Amygdala (tissue), 56 donors: ENCODE data around the gene NCF4.
A peak's percentile ranks its signal among the peaks of the same experiment; 100 is the strongest.

Experiments
- DNase-seq, 56 donors: peaks; one replicate each; lab custom pipeline; 2025; lab: John Stamatoyannopoulos, UW

NCF4 gene

DNA sequence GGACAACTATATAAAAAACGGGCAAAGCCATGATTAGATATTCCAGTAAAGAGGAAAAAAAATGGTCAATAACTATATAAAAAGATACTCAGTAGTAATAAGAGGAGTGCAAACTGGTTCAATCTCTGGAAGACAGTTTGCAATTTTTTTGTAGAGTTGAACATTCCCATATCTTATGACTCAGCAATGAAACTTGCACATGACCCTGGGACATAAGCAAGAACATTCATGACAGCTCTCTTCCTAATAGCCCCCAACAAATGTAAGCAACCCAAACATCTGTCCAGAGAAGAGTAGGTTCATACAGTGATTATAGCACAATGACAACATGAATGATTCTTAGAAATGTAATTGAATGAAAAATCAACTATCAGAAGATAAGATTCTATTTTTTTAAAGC is 30.8 kb downstream of the NCF4 start:
- DNase-seq = no peak

DNA sequence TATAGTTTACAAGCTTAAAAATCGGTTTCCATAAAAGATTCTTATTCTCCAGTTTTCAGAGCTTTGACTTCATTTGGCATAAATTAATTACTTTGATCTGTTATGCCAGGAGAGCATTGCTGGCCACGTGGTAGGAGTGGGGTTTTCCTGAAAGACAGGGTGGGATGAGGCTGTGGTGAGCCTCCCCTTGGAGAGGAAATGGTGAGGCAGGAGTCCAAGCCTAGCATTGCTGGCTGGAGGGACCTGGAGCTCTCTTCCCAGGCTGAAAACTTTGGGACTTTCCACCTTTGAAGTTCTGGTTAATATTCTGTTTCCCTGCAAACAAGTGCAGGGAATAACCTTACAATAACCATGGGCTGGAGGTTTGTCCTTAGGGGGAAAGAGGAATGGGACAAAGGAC is 31.5 kb downstream of the NCF4 start:
- no peak for DNase-seq

DNA sequence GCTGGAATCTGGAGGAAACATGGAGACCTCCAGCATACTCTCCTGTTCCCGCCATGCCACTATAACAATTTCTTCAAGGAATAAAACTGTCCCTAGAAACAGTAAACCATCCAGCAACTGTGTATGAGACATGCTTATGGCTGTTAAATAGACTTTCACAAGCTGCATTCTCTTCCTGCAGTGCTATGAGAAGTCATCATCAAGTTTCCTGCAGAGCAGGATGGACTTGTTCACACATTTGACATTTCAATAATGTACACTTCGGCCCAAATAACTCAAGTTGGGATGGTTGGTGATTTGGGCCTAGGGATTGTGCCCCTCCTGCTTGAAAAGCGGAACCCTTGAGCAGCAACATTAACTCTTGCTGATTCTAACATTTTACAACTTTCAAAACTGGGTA is 32.5 kb downstream of the NCF4 start:
- no peak for DNase-seq

DNA sequence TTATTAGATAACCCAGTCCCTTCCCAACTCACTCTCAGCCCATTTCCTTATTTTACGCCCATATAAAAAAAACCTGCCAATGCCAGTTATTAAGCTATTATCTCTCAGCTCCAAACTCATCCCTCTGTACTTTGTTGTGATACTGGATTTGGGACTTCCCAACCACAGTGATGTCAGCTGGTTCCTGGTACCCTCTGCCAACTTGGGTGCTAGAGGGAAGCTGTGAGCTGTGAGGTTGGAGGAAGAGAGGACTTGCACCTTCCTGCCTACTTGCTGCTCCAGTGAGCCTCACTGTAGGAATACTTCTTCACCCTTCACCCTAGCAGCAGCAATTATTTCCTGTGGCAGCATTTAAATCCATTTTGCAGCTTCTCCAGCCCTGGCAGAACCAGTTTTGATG is 33.5 kb downstream of the NCF4 start:
- no peak for DNase-seq

DNA sequence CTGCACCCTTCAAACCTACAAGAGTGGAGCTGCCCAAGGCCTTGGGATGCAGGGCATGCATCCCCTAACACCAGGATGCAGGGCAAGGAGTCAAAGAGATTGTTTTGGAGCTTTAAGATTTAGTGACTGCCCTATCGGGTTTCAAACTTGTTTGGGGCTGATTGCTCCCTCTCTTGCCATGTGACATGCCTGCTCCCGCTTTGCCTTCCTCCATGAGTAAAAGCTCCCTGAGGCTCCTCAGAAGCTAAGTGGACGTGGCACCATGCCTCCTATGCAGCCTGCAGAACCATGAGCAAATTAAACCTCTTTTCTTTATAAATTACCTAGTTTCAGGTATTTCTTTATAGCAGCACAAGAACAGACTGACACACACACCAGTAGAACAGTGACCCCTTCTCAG is 36.8 kb downstream of the NCF4 start:
- no peak for DNase-seq

DNA sequence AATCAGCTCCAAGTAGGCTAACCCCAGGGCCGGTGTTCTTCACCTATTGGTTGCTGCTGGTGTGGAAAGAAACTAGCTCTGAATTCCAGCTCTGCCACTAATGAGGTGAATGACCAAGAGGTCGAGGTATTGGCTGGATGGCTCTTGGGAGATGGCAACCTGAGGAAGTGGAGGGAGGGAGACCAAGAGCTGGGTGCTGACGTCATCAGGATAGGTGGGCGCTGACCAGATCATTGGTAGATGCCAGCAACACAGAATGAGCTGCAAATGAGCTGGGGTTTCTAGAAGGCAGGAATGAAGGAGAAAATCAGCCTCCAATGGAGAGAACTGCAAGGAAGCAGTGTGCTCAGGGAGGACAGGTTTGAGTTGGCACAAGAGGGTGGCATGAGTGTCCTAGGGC is 37.9 kb downstream of the NCF4 start:
- no peak for DNase-seq

DNA sequence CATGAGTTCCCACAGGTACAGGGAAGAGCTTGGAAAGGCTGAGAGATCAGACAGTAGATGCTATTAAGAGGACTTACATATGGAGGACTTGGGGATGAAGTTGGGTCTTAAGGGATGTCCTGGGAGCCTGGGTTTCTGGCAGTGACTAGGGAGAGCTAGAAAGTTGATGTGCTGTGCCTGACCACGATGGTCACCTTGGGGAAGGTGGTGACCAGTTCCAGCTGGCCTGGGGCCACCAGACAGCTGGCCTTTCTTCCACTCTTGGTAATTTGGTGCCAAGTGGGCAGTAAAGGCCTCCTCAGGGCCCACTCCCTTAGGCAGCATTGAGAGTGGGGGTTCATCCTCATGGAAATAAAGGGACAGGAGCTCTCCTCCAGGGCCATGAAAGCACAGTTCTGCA is 38.7 kb downstream of the NCF4 start:
- DNase-seq = no peak

DNA sequence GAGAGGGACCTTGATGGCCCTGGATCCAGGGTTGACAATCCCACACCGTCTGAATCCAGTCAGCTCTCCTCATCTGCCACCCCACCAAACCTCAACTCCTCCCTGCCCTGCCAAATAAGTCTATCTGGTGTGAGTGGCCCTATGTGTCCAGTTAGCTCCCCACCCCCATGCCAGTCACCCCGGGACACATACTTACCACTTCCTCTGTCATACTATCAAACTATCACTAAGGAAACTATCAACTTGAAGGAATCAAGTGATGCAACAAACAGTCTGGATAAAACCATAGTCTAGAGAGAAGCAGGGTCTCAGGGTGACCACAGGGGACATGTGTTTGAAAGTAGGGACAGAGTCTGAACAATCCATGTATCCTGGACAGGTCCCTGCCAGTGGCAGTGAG is 39.4 kb downstream of the NCF4 start:
- DNase-seq = no peak

DNA sequence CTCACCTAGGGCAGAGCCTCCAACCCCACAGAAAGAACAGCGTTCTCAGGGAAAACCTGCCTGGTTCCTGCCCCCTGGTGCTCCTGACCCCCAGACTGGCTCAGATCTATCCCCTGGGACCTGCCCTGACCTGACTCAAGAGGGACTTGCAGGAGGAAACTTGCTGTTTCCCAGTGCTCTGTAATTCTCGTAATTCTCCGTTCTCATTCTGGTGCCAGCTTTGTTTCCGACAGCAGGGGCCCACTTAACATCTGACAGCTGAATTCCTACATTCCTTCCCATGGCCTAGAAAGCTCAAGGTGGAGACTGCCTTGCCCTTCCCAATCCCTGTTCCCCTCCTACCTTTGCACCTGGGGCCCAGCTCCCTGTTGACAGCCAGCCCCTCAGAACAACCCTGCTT is 40.1 kb downstream of the NCF4 start:
- no peak for DNase-seq

DNA sequence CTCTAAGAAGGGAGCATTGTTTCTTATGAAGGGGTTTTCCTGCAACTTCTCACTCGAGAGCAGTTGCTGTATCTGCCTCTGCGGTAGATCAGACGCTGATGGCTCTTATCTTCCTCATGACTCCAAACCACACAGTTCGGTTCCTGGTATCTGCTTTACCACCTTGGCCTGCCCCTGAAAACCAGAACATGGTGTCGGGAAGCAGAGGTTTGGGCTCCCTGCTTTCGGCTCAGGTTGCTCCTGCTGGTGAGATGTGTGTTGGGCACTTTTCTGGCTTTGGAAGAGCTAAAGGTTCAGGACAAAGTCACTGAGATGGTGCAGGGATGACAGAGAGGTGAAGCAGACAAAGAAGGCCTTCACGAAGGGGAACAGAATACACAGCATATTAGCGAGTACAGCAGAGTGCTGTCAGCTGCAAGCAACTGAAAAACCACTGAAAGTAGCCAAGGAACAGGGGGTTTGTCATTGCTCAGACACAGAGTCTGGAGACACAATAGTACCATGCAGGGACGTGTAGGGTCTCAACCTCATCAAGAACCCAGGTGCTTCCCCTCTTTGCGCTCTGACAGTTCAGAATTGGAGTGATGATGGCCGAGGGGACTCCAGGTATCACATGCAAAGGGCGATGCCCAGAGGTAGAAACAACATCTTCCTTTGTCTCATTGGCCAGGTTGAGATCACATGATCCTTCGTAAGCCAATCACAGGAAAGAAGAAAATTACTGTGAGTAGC is 40.8 kb downstream of the NCF4 start:
- DNase-seq = no peak

DNA sequence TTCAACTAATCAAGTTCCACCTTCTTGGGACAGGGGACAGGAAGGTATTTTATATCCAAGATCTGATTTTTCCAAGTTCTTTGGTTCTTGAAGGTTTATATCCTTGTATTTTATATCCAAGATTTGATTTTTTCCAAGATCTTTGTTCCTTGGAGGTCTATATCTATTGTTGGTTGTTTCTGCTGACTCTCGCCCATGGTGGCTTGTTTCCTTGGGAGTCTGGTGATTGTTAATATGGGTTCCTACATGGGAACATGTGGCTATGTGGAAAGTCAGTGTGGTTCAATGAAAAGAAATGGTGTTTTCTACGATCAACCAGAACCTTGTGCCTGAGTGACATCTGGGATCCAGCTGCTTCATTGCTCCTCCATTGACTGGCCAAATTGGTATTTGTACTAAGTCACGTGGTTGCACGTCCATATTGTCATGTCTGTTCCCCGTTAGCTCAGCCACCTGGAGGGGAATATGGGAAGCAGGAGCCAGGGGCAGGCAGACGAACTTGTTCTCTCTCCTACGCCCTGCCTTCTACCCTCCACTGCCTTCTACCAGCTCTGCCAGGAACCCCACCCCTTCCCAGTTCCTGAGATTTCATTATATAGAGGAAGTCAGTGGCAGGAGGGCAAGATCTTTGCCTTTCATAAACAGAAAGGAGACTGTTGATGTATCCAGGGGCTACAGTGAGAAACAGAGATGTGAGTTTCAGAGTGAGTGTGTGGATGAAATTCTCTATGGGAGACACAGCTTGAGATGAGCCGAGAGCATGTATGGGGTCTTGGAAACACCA is 41.5 kb downstream of the NCF4 start:
- no peak for DNase-seq

DNA sequence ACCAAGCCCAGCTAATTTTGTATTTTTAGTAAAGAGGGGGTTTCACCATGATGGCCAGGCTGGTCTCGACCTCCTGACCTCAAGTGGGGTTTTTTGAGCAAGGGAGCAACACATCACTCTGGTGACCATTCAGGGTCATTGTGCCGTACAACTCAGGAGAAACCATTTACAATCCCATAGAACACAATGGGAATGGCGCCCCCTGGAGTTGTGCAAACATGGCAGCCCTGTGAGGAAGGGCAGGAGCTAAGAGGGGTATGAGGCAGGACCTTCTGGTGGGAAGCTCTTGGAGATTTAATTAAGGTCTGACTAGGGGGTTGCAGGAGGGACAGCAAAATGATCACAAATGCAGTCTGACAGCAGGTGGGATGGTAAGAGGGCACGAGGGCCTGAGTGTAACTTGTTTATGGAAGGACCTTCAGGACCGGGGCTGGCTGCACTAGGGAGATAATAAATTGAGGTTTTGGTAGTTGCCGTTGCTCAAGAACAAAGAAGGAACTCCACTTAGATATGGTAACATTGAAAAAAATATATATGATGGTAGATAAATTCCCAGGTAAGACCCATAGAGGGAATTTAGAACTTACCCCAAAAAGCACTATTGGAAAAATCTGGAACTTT is 43.6 kb downstream of the NCF4 start:
- no peak for DNase-seq

DNA sequence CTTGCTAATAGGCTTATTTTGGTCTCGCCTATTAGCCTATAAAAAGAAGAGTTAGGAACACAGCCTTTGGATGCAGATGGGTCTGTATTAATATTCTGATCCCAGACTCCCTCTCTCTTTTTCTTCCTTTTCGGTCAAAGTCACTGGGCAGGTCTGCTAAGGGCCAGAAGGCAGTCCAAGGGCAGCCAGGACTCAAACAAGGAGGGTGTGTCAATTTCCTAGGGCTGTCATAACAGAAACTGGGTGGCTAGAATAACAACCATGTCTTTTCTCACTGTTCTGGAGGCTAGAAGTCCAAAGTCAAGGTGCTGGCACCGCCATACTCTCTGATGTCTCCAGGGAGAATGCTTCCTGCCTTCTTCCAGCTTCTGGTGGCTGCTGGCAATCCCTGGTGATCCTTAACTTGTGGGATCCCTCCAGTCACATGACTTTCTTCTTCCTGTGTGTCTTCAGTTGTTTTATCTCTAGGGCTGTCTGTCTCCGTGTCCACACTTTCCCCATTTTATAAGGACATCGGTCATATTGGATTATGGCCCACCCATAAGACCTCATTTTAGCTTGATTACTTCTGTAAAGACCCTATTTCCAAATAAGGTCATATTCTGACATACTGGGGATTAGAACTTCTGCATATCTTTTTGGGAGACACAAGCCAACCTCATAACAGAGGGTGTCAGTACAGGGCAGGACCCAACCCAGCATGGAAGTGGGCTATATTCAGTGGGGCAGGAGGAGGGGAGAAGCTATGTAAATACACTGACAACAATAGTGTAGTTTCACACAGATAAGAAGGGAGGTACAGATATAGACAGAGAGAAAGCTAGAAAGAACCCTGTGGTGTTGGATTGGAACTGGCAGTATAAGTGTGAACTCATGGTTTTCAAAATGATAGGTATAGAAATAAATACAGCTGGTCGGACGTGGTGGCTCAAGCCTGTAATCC is 46.7 kb downstream of the NCF4 start:
- no peak for DNase-seq

DNA sequence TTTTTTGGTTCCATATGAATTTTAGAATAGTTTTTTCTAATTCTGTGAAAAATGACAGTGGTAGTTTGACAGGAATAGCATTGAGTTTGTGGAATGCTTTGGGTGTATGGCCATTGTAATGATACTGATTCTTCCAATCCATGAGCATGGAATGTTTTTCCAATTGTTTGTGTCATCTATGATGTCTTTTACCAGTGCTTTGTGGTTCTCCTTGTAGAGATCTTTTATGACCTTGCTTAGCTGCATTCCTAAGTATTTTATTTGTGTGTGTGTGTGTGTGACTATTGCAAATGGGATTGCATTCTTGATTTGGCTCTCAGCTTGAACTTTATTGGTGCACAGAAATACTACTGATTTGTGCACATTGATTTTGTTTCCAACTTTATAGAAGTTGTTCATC is 49.7 kb downstream of the NCF4 start:
- no peak for DNase-seq

DNA sequence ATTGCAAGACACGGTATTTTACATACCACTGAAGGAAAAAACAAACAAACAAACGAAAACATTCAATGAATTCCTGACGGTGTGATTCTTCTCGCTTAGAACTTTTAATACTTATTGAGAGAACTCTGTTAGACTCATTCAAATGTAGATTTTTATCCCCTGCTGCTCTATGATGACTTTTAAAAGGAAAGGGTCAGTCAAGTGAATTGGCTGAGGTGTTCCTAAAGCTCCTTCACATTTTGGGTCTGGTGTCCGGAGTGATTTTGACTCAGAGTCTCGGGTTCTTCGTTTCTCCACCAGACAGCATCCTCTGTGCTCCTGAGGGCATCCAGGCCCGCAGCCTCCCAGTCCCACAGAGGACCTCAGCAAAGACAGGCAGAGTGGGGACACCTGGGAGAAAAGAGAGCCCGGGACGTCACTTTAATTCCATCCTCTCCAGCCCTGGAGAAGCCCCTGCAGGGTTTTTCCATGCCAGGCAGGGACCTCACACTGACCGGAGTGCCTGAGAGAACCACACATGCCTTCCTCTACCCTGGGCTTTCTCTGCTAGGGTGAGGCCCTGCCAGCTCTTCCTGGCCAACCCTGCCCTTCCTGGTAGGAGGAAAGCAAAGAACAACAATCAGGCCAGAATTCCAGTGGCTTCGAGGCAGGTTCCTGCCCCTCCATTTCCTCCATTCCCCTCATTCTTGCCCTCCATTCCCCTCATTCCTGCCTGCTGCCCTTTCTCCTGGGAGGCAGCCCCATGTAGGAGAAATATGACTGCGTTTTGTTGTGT is 51.3 kb downstream of the NCF4 start:
- DNase-seq = no peak

DNA sequence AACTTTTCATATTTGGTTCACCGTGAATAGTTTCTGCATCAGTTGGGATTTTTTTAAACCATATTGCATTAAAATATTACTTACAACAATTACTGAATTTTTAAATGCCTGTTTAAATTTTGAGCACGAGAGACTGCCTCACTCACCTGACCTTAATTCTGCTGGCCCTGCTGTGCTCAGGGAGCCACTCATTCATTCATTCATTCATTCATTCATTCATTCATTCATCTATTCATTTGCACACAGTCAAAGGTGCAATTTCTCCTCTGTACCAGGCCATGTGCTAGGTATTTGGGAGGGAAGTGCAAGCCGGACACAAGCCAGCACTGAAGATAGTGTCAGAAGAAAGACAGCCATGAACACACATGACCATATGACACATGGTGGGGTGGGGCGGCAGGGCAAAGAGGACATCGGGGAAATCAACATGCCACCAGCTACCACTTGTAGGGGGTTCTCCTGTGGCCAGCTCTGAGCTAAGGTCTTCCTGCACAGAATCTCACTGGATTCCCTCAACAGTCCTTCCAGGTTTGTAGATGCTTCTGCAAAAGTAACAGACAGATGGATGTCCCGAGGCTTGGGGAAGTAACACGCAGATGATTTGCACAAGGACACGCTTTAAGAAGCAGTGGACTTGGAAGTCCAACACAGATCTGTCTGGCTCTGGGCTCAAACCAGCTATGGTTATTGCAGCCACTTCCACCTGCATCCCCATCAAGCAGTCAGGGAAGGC is 52.1 kb downstream of the NCF4 start:
- DNase-seq = peak in 2 of 56 donors; percentile 35 to 58

DNA sequence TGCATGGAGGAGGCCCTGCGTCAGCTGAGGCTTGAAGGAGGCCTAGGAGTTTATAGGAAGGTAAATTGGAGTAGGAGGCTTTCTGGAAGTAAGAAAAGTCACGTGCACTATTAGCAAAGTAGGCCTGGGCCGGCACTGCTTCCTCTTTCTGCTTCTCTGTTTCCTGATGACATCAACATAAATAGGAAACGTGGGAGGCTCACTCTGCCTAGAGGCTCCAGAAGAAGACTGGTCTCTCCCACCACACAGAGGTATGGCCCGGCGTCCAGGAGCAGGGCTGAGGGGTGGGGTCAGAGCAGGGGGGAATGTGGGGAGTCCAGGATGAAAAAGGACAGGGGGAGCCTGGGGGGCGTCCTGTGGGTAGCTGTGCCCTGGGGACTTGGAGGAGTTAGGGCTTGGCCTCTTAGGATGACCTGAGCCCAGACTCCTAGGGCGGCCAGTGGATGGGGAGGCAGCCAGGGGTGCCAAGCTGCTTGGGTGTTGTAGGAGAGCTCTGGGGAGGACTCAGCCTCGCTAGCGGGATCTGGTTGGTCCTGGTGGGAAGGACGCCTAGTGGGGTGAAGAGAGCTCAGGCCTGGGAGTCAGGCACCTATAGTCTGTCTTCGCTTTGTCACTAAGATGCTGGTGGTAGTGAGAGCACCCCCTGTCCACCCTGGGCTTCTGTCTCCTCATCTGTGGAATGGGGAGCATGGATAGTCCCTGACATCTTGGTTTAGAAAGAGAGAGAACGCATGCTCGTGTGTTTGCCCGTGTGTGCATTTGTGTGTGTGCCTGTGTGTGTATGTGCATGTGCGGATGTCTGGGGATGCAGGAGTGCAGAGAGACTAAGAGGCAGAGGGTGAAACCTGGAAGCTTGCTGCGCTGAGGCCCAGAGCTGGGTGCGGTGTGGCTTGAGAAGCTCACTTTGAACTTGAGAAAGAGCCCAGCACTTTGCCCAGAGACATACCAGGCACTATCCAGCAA is 52.9 kb downstream of the NCF4 start, which contains the start of gene CSF2RB:
Gene CSF2RB, plus strand, starts transcription at position 202 of the 963 bp plus-strand sequence. CDS start 8,580 bp downstream, outside the sequence.
- DNase-seq = peak in 9 of 56 donors; percentile 2 to 62 (median 15)

DNA sequence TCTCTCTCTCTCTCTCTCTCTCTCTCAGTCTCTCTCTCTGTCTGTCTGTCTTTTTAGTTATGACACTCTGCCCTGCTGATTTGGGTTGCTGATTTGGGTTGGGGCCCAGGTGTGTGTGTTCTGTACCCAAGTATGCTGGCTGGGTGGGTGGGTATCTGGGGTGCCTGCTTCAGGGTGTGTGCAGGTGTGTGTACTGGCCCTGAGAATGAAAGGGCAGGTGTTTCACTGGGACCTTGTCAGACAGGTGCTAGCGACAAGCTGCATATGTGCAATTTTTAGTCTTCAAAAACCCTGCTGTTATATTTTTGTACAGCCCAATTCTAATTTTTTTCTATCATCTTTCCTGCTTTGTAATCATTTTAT is 53.6 kb downstream of the NCF4 start:
- DNase-seq = no peak
